WERI-Rb-1 (cell line): Measurements from ENCODE around the gene CRYL1.

Source experiments
- DNase-seq: peaks from one replicate; pipeline ENCODE4 v3.0.0-alpha.2; 2020
- H3K27ac ChIP-seq: fragments of 250-450 bp; sonication (Bioruptor Pico); 2 replicates; pipeline ENCODE4 v1.5.1; 2020; ENCODE audit warnings: mild to moderate bottlenecking, moderate library complexity
- H3K27me3 ChIP-seq: fragments of 250-450 bp; sonication (Bioruptor Pico); 2 replicates; pipeline ENCODE4 v1.5.1; 2021; ENCODE audit warnings: mild to moderate bottlenecking, low read depth, moderate library complexity; ENCODE audit not compliant: insufficient read depth, severe bottlenecking
- H3K36me3 ChIP-seq: fragments of 250-450 bp; sonication (Bioruptor Pico); 2 replicates; pipeline ENCODE4 v1.5.1; 2020; ENCODE audit warnings: mild to moderate bottlenecking, moderate library complexity
- H3K4me3 ChIP-seq: 2 replicates; pipeline ENCODE4 v1.5.1; 2011; ENCODE audit warnings: low read depth, mild to moderate bottlenecking, control low read depth, low read length
- H3K9me3 ChIP-seq: fragments of 250-450 bp; sonication (Bioruptor Pico); 2 replicates; pipeline ENCODE4 v1.5.1; 2021; ENCODE audit warnings: mild to moderate bottlenecking, moderate library complexity; ENCODE audit not compliant: severe bottlenecking
- CTCF ChIP-seq: IDR thresholded peaks from 2 replicates; pipeline ENCODE4 v1.5.1; 2011; ENCODE audit warnings: low read depth, mild to moderate bottlenecking, control low read depth, inconsistent platforms, low read length

Gene CRYL1

GRCh38 chr13:20388184-20388583 is 137.5 kb downstream of the CRYL1 start:
- DNase-seq = no peak
- no peaks in the 10 kb centered on the region for H3K36me3 ChIP-seq
- peaks cover 72% of the 10 kb centered on the region for H3K27me3 ChIP-seq
- TF ChIP-seq CTCF = no peak
- peaks cover 3% of the 10 kb centered on the region for H3K9me3 ChIP-seq
- no peak overlapping the region for H3K4me3 ChIP-seq
- H3K27ac ChIP-seq = no peak overlapping the region

GRCh38 chr13:20387441-20387971 is 138.2 kb downstream of the CRYL1 start:
- Histone ChIP-seq H3K36me3 (no peaks in the 10 kb centered on the region), H3K9me3 (no peaks in the 10 kb centered on the region), H3K4me3 (no peak overlapping the region), H3K27me3 (peaks cover 79% of the 10 kb centered on the region), H3K27ac (no peak overlapping the region)
- no peak for TF ChIP-seq CTCF
- no peak for DNase-seq

- no peaks in the 10 kb centered on the region for H3K9me3 ChIP-seq
- H3K27ac ChIP-seq = no peak overlapping the region
- H3K4me3 ChIP-seq = no peak overlapping the region
- TF ChIP-seq CTCF = no peak
- peaks cover 84% of the 10 kb centered on the region for H3K27me3 ChIP-seq
- DNase-seq = no peak
- H3K36me3 ChIP-seq = no peaks in the 10 kb centered on the region
These were observed 138.7 kb downstream of the CRYL1 start for GRCh38 chr13:20387006-20387405.

- Histone ChIP-seq H3K9me3 (no peaks in the 10 kb centered on the region), H3K27me3 (peaks cover 98% of the 10 kb centered on the region), H3K36me3 (no peaks in the 10 kb centered on the region), H3K27ac (no peak overlapping the region), H3K4me3 (no peak overlapping the region)
- DNase-seq = no peak
- no peak for TF ChIP-seq CTCF
These were observed 142.6 kb downstream of the CRYL1 start for GRCh38 chr13:20383058-20383457.

- H3K9me3 ChIP-seq = no peaks in the 10 kb centered on the region
- TF ChIP-seq CTCF = no peak
- no peak for DNase-seq
These were observed 144.3 kb downstream of the CRYL1 start for GRCh38 chr13:20381401-20381800.

GRCh38 chr13:20378721-20379120 is 146.9 kb downstream of the CRYL1 start:
- Histone ChIP-seq H3K4me3 (no peak overlapping the region), H3K27ac (no peak overlapping the region), H3K36me3 (no peaks in the 10 kb centered on the region), H3K27me3 (peaks cover 100% of the 10 kb centered on the region), H3K9me3 (peaks cover 3% of the 10 kb centered on the region)
- DNase-seq = no peak
- no peak for TF ChIP-seq CTCF

More at GRCh38 chr13:20381401-20381800, 144.3 kb downstream of the CRYL1 start:
- peaks cover 98% of the 10 kb centered on the region for H3K27me3 ChIP-seq
- no peaks in the 10 kb centered on the region for H3K36me3 ChIP-seq
- no peak overlapping the region for H3K4me3 ChIP-seq
- no peak overlapping the region for H3K27ac ChIP-seq
